Activated CD8-positive, alpha-beta T cell treated with anti-CD3 and anti-CD28 coated beads for 36 hours (primary cell): Measurements from ENCODE around the gene GNPTAB. TPM values are rescaled to one million over a fixed set of nuclear protein-coding genes. Genes with fewer than 3 reads are reported as not detected.

ENCODE experiments used
- ATAC-seq: fragments of 200-7000 bp; cut with Tn5 transposase; one replicate; pipeline ENCODE4 v1.10.0; 2021; ENCODE audit warnings: mild to moderate bottlenecking, moderate library complexity
- CTCF ChIA-PET: fragments of 350-600 bp; sonication (Branson Sonifier 250); formaldehyde crosslinking; loops from one replicate; lab custom pipeline; 2021; ENCODE audit warnings: antibody characterized with exemption; lab: Charles Lee
- POLR2A ChIA-PET: fragments of 350-600 bp; sonication (Branson Sonifier 250); formaldehyde crosslinking; loops from one replicate; lab custom pipeline; 2021; ENCODE audit warnings: antibody characterized with exemption; lab: Charles Lee
- DNase-seq: peaks from one replicate; pipeline ENCODE4 v3.0.0-alpha.2; 2020
- H3K27ac Mint-ChIP-seq: one replicate; pipeline ENCODE4 v1.8.0; 2021; ENCODE audit warnings: mild to moderate bottlenecking, mixed read lengths
- H3K27me3 Mint-ChIP-seq: one replicate; pipeline ENCODE4 v1.8.0; 2021; ENCODE audit warnings: mixed read lengths
- H3K36me3 Mint-ChIP-seq: one replicate; pipeline ENCODE4 v1.8.0; 2021; ENCODE audit warnings: low read depth, mixed read lengths
- H3K4me1 Mint-ChIP-seq: one replicate; pipeline ENCODE4 v1.8.0; 2021; ENCODE audit warnings: low read depth, mixed read lengths
- H3K4me3 Mint-ChIP-seq: one replicate; pipeline ENCODE4 v1.8.0; 2021; ENCODE audit warnings: mild to moderate bottlenecking, moderate library complexity, mixed read lengths
- H3K9me3 Mint-ChIP-seq: one replicate; pipeline ENCODE4 v1.8.0; 2021; ENCODE audit warnings: mixed read lengths
- intact Hi-C: fragments of 100-400 bp; cut with micrococcal nuclease; formaldehyde crosslinking; loops from one replicate; pipeline ENCODE4 v1.10.0; 2022
- total RNA-seq, 2 experiments: library from RNA; stranded (reverse); gene quantifications; one replicate each; pipeline ENCODE4 v1.2.3, GENCODE V29; 2021
- TF ChIP-seq, protein P1 (sequence below): fragments of 200-600 bp; IDR thresholded peaks from one replicate; pipeline ENCODE4 v1.8.0; 2022; ENCODE audit warnings: antibody characterized with exemption, mild to moderate bottlenecking

Gene GNPTAB
- total RNA-seq, 2 experiments from 2014 or later, result 52.4 to 56.9 TPM

DNA sequence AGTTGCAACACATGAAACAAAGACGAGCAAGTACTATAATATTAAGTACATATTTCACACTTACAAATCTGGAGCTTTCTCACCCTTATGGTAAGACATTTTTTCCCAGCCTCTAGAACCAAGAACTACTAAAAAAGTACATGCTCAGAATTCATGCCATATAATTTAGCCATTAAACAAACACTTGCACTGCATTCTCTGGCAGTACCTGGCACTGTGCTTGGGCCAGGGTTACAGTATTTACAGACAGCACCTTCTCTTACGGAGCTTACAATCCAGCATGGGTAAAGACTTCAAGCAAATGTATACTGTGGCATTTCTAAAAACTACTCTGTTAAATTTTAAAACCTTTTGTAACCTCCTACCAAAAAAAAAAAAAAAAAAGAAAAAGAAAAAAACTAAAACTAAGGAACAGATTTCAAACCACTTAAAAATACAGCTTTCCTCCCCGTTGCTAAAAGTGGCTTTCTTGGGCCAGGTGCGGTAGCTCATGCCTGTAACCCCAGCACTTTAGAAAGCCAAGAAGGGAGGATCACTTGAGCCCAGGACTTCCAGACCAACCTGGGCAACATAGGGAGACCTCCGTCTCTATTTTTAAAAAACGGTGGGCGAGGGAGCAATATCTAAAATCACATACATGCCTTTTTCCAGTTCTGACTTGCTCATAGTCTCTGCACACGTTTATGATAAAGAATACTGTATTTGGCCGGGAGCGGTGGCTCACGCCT, 956 bp downstream of the GNPTAB start:
- ATAC-seq (no peak), DNase-seq (no peak)
- H3K36me3 Mint-ChIP-seq, result peaks cover 13% of the 10 kb centered on the region
- H3K4me3 Mint-ChIP-seq, result peak overlapping the region; percentile 98
- POLR2A ChIA-PET, result interaction anchor here (0.9 to 2.3 kb wide), 8 partner anchors 32 to 422 kb away, joined by 3 to 16 read pairs (median 6); partner anchors contain the start of gene ARL1
- no peaks in the 10 kb centered on the region for H3K9me3 Mint-ChIP-seq
- intact Hi-C loops, result loop anchor here (2.0 to 10.0 kb wide), 2 partner anchors 57 to 415 kb away; no protein-coding TSS in a partner anchor
- H3K27me3 Mint-ChIP-seq, result no peaks in the 10 kb centered on the region
- TF ChIP-seq, protein P1, sequence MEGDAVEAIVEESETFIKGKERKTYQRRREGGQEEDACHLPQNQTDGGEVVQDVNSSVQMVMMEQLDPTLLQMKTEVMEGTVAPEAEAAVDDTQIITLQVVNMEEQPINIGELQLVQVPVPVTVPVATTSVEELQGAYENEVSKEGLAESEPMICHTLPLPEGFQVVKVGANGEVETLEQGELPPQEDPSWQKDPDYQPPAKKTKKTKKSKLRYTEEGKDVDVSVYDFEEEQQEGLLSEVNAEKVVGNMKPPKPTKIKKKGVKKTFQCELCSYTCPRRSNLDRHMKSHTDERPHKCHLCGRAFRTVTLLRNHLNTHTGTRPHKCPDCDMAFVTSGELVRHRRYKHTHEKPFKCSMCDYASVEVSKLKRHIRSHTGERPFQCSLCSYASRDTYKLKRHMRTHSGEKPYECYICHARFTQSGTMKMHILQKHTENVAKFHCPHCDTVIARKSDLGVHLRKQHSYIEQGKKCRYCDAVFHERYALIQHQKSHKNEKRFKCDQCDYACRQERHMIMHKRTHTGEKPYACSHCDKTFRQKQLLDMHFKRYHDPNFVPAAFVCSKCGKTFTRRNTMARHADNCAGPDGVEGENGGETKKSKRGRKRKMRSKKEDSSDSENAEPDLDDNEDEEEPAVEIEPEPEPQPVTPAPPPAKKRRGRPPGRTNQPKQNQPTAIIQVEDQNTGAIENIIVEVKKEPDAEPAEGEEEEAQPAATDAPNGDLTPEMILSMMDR, result no peak
- CTCF ChIA-PET, result interaction anchor here (0.8 to 11.4 kb wide), 20 partner anchors 10 to 422 kb away, joined by 3 to 143 read pairs (median 8); partner anchors contain the start of genes ARL1 and DRAM1
- peak overlapping the region; percentile 92 for H3K27ac Mint-ChIP-seq
- peaks cover 46% of the 10 kb centered on the region for H3K4me1 Mint-ChIP-seq

DNA sequence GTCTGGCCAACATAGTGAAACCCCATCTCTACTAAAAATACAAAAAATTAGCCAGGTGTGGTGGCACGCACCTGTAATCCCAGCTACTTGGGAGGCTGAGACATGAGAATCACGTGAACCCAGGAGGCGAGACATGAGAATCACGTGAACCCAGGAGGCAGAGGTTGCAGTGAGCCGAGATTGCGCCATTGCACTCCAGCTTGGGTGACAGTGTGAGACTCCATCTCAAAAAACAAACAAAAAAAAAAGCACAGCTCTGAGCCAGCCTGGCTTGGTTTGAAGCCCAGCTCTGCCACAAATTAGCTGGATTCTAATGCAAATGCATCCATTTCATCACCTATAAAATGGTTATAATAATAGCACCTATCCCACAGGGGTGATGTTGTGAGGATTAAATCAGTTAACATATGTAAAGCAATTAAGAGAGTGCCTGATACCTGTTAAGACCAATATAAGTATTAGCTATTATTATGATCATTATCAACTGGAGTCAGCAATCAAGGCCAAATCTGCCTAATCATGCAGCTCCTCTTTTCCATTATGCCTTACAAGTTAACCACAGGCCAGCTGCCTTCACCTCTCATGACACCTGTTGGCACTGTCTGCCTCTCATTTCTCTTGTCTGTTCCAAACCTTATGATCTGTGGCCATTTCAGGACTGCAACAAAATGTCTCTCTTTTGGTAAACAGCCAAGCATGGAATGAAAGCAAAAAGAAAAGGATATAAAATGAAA, 2.1 kb downstream of the GNPTAB start:
- peaks cover 13% of the 10 kb centered on the region for H3K36me3 Mint-ChIP-seq
- no peak for DNase-seq
- ChIA-PET POLR2A (interaction anchor here (1.2 to 2.3 kb wide), 2 partner anchors 31 to 42 kb away, joined by 3 to 6 read pairs; no protein-coding TSS in a partner anchor), CTCF (interaction anchor here (0.9 to 11.4 kb wide), 8 partner anchors 9 to 73 kb away, joined by 3 to 143 read pairs (median 44); no protein-coding TSS in a partner anchor)
- peak overlapping the region; percentile 35 for H3K27ac Mint-ChIP-seq
- no peaks in the 10 kb centered on the region for H3K27me3 Mint-ChIP-seq
- TF ChIP-seq, protein P1, result no peak
- ATAC-seq, result no peak
- intact Hi-C loops, result no loop called here
- H3K4me1 Mint-ChIP-seq, result peaks cover 56% of the 10 kb centered on the region
- H3K4me3 Mint-ChIP-seq, result peak overlapping the region; percentile 98
- H3K9me3 Mint-ChIP-seq, result no peaks in the 10 kb centered on the region

DNA sequence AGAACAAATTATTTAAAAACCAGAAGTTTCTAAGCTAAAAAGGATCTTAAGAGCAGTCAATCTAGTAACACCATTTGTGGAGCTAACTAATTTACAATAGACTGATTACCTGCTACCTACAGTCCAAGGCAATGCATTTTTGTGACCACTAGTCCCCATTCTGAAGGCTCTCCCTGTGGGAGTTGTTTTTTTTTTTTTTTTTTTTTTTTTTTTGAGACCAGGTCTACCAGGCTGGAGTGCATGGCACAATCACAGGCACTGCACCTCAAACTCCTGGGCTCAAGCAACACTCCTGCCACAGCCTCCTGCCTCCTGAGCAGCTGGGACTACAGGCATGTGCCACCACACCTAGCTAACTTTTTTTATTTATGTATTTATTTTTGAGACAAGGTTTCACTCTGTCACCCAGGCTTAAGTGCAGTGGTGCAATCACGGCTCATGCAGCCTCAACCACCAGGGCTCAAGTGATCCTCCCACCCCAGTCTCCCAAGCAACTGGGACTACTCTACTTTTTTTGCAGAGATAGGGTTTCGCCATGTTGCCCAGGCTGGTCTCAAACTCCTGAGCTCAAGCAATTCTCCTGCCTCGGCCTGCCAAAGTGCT, 3.9 kb downstream of the GNPTAB start:
- Mint-ChIP-seq H3K4me1 (peaks cover 66% of the 10 kb centered on the region), H3K36me3 (peaks cover 15% of the 10 kb centered on the region), H3K27ac (peak overlapping the region; percentile 20), H3K27me3 (no peaks in the 10 kb centered on the region), H3K4me3 (peak overlapping the region; percentile 8), H3K9me3 (no peaks in the 10 kb centered on the region)
- CTCF ChIA-PET, result interaction anchor here (1.4 to 11.4 kb wide), 5 partner anchors 12 to 71 kb away, joined by 4 to 143 read pairs (median 28); no protein-coding TSS in a partner anchor
- no peak for DNase-seq
- POLR2A ChIA-PET, result interaction anchor here (0.7 to 1.1 kb wide), 2 partner anchors 31 to 45 kb away, joined by 4 to 5 read pairs; no protein-coding TSS in a partner anchor
- no peak for ATAC-seq
- intact Hi-C loops, result no loop called here
- TF ChIP-seq, protein P1, result no peak

DNA sequence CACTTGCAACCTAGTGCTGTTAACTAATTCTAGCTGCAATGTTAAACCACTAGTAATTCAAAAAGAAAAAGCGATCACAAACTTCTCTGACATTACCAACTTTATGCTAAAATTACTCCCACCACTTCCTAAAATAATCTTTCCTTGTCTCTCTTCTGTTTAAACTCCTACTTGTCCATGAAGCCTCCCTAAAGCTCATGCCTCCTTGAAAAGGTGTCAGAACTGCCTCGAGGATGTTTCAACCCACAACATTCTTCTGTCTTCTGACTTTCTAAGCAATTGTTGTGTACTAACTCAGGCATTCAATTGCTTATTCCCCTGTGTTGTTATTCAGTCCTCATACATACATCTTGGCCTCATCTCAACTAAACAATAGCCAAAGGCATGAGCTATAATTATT, 5.9 kb downstream of the GNPTAB start:
- ChIA-PET POLR2A (interaction anchor here (0.8 to 2.0 kb wide), 5 partner anchors 10 to 31 kb away, joined by 3 to 8 read pairs (median 5); no protein-coding TSS in a partner anchor), CTCF (interaction anchor here (1.0 to 11.4 kb wide), 9 partner anchors 9 to 52 kb away, joined by 3 to 143 read pairs (median 6); no protein-coding TSS in a partner anchor)
- Mint-ChIP-seq H3K27ac (peak overlapping the region; percentile 47), H3K4me1 (peaks cover 75% of the 10 kb centered on the region), H3K27me3 (no peaks in the 10 kb centered on the region), H3K36me3 (peaks cover 23% of the 10 kb centered on the region), H3K9me3 (no peaks in the 10 kb centered on the region), H3K4me3 (peak overlapping the region; percentile 0)
- intact Hi-C loops, result no loop called here
- ATAC-seq (no peak), DNase-seq (no peak)
- TF ChIP-seq, protein P1, result no peak
